WTC11 (cell line): ENCODE data around the gene ETV5. TPM values are rescaled to one million over a fixed set of nuclear protein-coding genes. Genes with fewer than 3 reads are reported as not detected.

Experiments used
- ATAC-seq: fragments of 200-7000 bp; cut with Tn5 transposase; 2 replicates; pipeline ENCODE4 v1.10.0; 2021; ENCODE audit warnings: mild to moderate bottlenecking, moderate library complexity
- CTCF ChIA-PET: fragments of 300-600 bp; sonication (Branson Sonifier 250); formaldehyde crosslinking; loops from one replicate; lab custom pipeline; 2021; ENCODE audit warnings: antibody characterized with exemption; lab: Charles Lee
- POLR2A ChIA-PET: fragments of 350-600 bp; sonication (Branson Sonifier 250); formaldehyde crosslinking; loops from one replicate; lab custom pipeline; 2021; ENCODE audit warnings: antibody characterized with exemption; lab: Charles Lee
- DNase-seq: peaks from one replicate; pipeline ENCODE4 v3.0.0; 2021; ENCODE audit warnings: low spot score
- H3K27ac Mint-ChIP-seq: 2 replicates; pipeline ENCODE4 v1.8.0; 2021; ENCODE audit warnings: mixed read lengths
- H3K27me3 Mint-ChIP-seq: 2 replicates; pipeline ENCODE4 v1.8.0; 2021; ENCODE audit warnings: low read depth, mild to moderate bottlenecking, moderate library complexity, mixed read lengths
- H3K36me3 Mint-ChIP-seq: 2 replicates; pipeline ENCODE4 v1.8.0; 2021; ENCODE audit warnings: mixed read lengths
- H3K4me1 Mint-ChIP-seq: 2 replicates; pipeline ENCODE4 v1.8.0; 2022; ENCODE audit warnings: mixed read lengths
- H3K4me3 Mint-ChIP-seq: 2 replicates; pipeline ENCODE4 v1.8.0; 2021; ENCODE audit warnings: mild to moderate bottlenecking, moderate library complexity, mixed read lengths
- H3K9me3 Mint-ChIP-seq: 2 replicates; pipeline ENCODE4 v1.8.0; 2021; ENCODE audit warnings: mixed read lengths
- ARID4B ChIP-seq: sonication (generic); formaldehyde crosslinking; IDR thresholded peaks from 2 replicates; pipeline ENCODE4 v1.8.0; 2023; ENCODE audit warnings: missing genetic modification reagents, mild to moderate bottlenecking, borderline replicate concordance
- CDX4 ChIP-seq: fragments of 250-450 bp; sonication (Bioruptor Pico); IDR thresholded peaks from 2 replicates; pipeline ENCODE4 v1.9.0; 2021; ENCODE audit warnings: moderate library complexity, mild to moderate bottlenecking, inconsistent platforms, borderline replicate concordance
- E2F4 ChIP-seq: sonication (generic); formaldehyde crosslinking; IDR thresholded peaks from 2 replicates; pipeline ENCODE4 v1.8.1; 2022; ENCODE audit warnings: low read depth, mild to moderate bottlenecking, moderate library complexity, missing genetic modification reagents, borderline replicate concordance
- ERG ChIP-seq: fragments of 250-450 bp; sonication (Bioruptor Pico); IDR thresholded peaks from 2 replicates; pipeline ENCODE4 v1.8.0; 2021; ENCODE audit warnings: mild to moderate bottlenecking
- ESRRA ChIP-seq: sonication (generic); formaldehyde crosslinking; IDR thresholded peaks from 2 replicates; pipeline ENCODE4 v1.8.1; 2022; ENCODE audit warnings: mild to moderate bottlenecking, missing genetic modification reagents, borderline replicate concordance
- FOXJ3 ChIP-seq: sonication (generic); formaldehyde crosslinking; IDR thresholded peaks from 2 replicates; pipeline ENCODE4 v1.9.0; 2021; ENCODE audit warnings: missing genetic modification reagents, mild to moderate bottlenecking, borderline replicate concordance
- FOXP1 ChIP-seq: sonication (generic); formaldehyde crosslinking; IDR thresholded peaks from 2 replicates; pipeline ENCODE4 v1.8.0; 2022; ENCODE audit warnings: missing genetic modification reagents, mild to moderate bottlenecking, moderate library complexity, borderline replicate concordance
- GABPB1 ChIP-seq: sonication (generic); formaldehyde crosslinking; IDR thresholded peaks from 2 replicates; pipeline ENCODE4 v1.8.1; 2023; ENCODE audit warnings: mild to moderate bottlenecking, missing genetic modification reagents
- GRHL2 ChIP-seq: fragments of 250-450 bp; sonication (Bioruptor Pico); IDR thresholded peaks from 2 replicates; pipeline ENCODE4 v1.8.0; 2022; ENCODE audit warnings: mild to moderate bottlenecking, moderate library complexity; ENCODE audit not compliant: insufficient replicate concordance, severe bottlenecking
- JUN ChIP-seq: sonication (generic); formaldehyde crosslinking; IDR thresholded peaks from 2 replicates; pipeline ENCODE4 v1.8.0; 2023; ENCODE audit warnings: mild to moderate bottlenecking, missing genetic modification reagents
- NFE2L1 ChIP-seq: sonication (generic); formaldehyde crosslinking; IDR thresholded peaks from 2 replicates; pipeline ENCODE4 v1.8.1; 2023; ENCODE audit warnings: missing genetic modification reagents
- NR1H2 ChIP-seq: sonication (generic); formaldehyde crosslinking; IDR thresholded peaks from 2 replicates; pipeline ENCODE4 v1.9.0; 2021; ENCODE audit warnings: mild to moderate bottlenecking, moderate library complexity, missing genetic modification reagents
- NR2C2 ChIP-seq: sonication (generic); formaldehyde crosslinking; IDR thresholded peaks from 2 replicates; pipeline ENCODE4 v1.8.0; 2022; ENCODE audit warnings: mild to moderate bottlenecking, missing genetic modification reagents
- OVOL2 ChIP-seq: fragments of 250-450 bp; sonication (Bioruptor Pico); IDR thresholded peaks from 2 replicates; pipeline ENCODE4 v1.9.0; 2021; ENCODE audit warnings: mild to moderate bottlenecking, borderline replicate concordance
- PRRX2 ChIP-seq: fragments of 250-450 bp; sonication (Bioruptor Pico); IDR thresholded peaks from 2 replicates; pipeline ENCODE4 v1.8.0; 2021; ENCODE audit warnings: mild to moderate bottlenecking
- TEAD1 ChIP-seq: sonication (generic); formaldehyde crosslinking; IDR thresholded peaks from 2 replicates; pipeline ENCODE4 v1.8.0; 2022; ENCODE audit warnings: mild to moderate bottlenecking, missing genetic modification reagents
- ZMAT4 ChIP-seq: fragments of 250-450 bp; sonication (Bioruptor Pico); IDR thresholded peaks from 2 replicates; pipeline ENCODE4 v1.9.0; 2021; ENCODE audit warnings: mild to moderate bottlenecking
- ZNF138 ChIP-seq: sonication (generic); formaldehyde crosslinking; conservative IDR thresholded peaks from 2 replicates; pipeline ENCODE4 v1.8.1; 2022; ENCODE audit warnings: mild to moderate bottlenecking, moderate library complexity, missing genetic modification reagents
- ZNF219 ChIP-seq: sonication (generic); formaldehyde crosslinking; IDR thresholded peaks from 2 replicates; pipeline ENCODE4 v1.8.0; 2023; ENCODE audit warnings: missing genetic modification reagents, mild to moderate bottlenecking, borderline replicate concordance
- ZNF232 ChIP-seq: sonication (generic); formaldehyde crosslinking; IDR thresholded peaks from 2 replicates; pipeline ENCODE4 v1.8.0; 2022; ENCODE audit warnings: mild to moderate bottlenecking, missing genetic modification reagents
- ZNF423 ChIP-seq: fragments of 250-450 bp; sonication (Bioruptor Pico); IDR thresholded peaks from 2 replicates; pipeline ENCODE4 v2.1.2; 2022; ENCODE audit warnings: mild to moderate bottlenecking, moderate library complexity
- ZSCAN18 ChIP-seq: fragments of 250-450 bp; sonication (Bioruptor Pico); IDR thresholded peaks from 2 replicates; pipeline ENCODE4 v2.1.2; 2022; ENCODE audit warnings: mild to moderate bottlenecking, moderate library complexity
- total RNA-seq: library from RNA; stranded (reverse); gene quantifications from 3 replicates; pipeline ENCODE4 v1.2.3, GENCODE V29; 2021

Gene ETV5
- total RNA-seq, 1 experiment from 2014 or later = 71.3 TPM

GRCh38 chr3:186121278-186121677 lies 12.4 kb upstream of the ETV5 start (continued):
- no peak for TF ChIP-seq E2F4 (CRISPR knock-in tag)
- TF ChIP-seq ZNF219 = no peak
- no peak for TF ChIP-seq ZNF138 (CRISPR knock-in tag)
- TF ChIP-seq JUN = no peak
- TF ChIP-seq CDX4 (CRISPR knock-in tag) = no peak
- no peak for TF ChIP-seq PRRX2 (CRISPR knock-in tag)
- TF ChIP-seq FOXP1 = no peak

GRCh38 chr3:186119499-186119898 lies 10.6 kb upstream of the ETV5 start:
- Mint-ChIP-seq H3K9me3 (peaks cover 4% of the 10 kb centered on the region; the same call in 1 of the 2 replicates), H3K4me3 (no peak overlapping the region), H3K27me3 (peaks cover 40% of the 10 kb centered on the region), H3K36me3 (no peaks in the 10 kb centered on the region), H3K27ac (0 out of 2 replicates have a peak overlapping the region, but pooled peaks have one; percentile 58), H3K4me1 (peaks cover 53% of the 10 kb centered on the region)
- TF ChIP-seq NFE2L1 (CRISPR knock-in tag) = no peak
- no peak for TF ChIP-seq ZMAT4 (CRISPR knock-in tag)
- no peak for TF ChIP-seq ZSCAN18 (CRISPR knock-in tag)
- no peak for TF ChIP-seq NR2C2 (CRISPR knock-in tag)
- no peak for TF ChIP-seq ESRRA (CRISPR knock-in tag)
- no peak for TF ChIP-seq NR1H2 (CRISPR knock-in tag)
- no peak for TF ChIP-seq TEAD1 (CRISPR knock-in tag)
- TF ChIP-seq GRHL2 (CRISPR knock-in tag) = no peak
- no peak for TF ChIP-seq GABPB1 (CRISPR knock-in tag)
- TF ChIP-seq FOXJ3 (CRISPR knock-in tag) = no peak
- no peak for TF ChIP-seq ZNF232 (CRISPR knock-in tag)
- no peak for TF ChIP-seq ERG (CRISPR knock-in tag)
- no peak for TF ChIP-seq ARID4B
- no peak for TF ChIP-seq ZNF423 (CRISPR knock-in tag)
- no peak for TF ChIP-seq OVOL2 (CRISPR knock-in tag)
- ATAC-seq (no peak), DNase-seq (no peak)
- CTCF ChIA-PET = no interaction called here
- POLR2A ChIA-PET = interaction anchor here (0.6 kb wide), 1 partner anchor 22 kb away, joined by 3 read pairs; no protein-coding TSS in a partner anchor
